HepG2 (cell line): ENCODE results near the gene CDK8.

Source experiments
- SP2 ChIP-seq: sonication (generic); formaldehyde crosslinking; IDR thresholded peaks from 2 replicates; pipeline ENCODE4 v1.5.1; 2020; ENCODE audit warnings: mild to moderate bottlenecking, missing genetic modification reagents
- SP5 ChIP-seq: IDR thresholded peaks from 2 replicates; pipeline ENCODE4 v1.6.1; 2016; ENCODE audit warnings: low read depth, borderline replicate concordance
- ZNF121 ChIP-seq: sonication (generic); formaldehyde crosslinking; IDR thresholded peaks from 2 replicates; pipeline ENCODE4 v1.5.0; 2020; ENCODE audit warnings: mild to moderate bottlenecking, missing genetic modification reagents
- TF ChIP-seq, protein P1 (sequence below): sonication (generic); formaldehyde crosslinking; IDR thresholded peaks from 2 replicates; pipeline ENCODE4 v1.5.0; 2020; ENCODE audit warnings: mild to moderate bottlenecking, missing genetic modification reagents, moderate library complexity

DNA sequence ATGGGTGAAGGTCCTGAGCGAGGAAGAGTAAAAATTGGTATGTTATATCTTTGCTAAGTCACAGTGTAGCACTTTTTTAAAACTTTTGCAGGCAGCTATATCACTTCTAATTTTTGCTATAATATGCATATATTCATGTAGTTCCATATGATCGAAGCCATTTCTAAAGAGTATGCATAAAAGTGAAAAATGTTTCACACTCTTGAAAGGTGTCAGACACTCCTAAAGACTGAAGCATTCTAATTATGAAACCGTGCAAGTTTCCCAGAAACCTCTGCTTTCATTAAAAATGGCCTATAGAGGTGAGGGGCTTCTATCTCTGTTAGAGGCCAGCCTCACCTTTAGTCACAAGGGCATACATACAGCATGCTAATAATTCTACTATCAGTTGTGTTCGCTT, 128.9 kb downstream of the CDK8 start:
- TF ChIP-seq SP5 (CRISPR knock-in tag) = no peak
- TF ChIP-seq, protein P1, sequence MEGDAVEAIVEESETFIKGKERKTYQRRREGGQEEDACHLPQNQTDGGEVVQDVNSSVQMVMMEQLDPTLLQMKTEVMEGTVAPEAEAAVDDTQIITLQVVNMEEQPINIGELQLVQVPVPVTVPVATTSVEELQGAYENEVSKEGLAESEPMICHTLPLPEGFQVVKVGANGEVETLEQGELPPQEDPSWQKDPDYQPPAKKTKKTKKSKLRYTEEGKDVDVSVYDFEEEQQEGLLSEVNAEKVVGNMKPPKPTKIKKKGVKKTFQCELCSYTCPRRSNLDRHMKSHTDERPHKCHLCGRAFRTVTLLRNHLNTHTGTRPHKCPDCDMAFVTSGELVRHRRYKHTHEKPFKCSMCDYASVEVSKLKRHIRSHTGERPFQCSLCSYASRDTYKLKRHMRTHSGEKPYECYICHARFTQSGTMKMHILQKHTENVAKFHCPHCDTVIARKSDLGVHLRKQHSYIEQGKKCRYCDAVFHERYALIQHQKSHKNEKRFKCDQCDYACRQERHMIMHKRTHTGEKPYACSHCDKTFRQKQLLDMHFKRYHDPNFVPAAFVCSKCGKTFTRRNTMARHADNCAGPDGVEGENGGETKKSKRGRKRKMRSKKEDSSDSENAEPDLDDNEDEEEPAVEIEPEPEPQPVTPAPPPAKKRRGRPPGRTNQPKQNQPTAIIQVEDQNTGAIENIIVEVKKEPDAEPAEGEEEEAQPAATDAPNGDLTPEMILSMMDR (CRISPR knock-in tag) = no peak
- no peak for TF ChIP-seq SP2
- no peak for TF ChIP-seq ZNF121
